Neural progenitor cell (in vitro differentiated cells): ENCODE data around the gene PRDM16.
"Not testable (repeated sequence)": the region's sequence is repeated elsewhere in the genome, so short reads cannot be mapped to it uniquely, and the experiment has no call there.

Source experiments
- CTCF ChIP-seq: fragments of 200-600 bp; sonication (generic); IDR thresholded peaks from 2 replicates; pipeline ENCODE4 v1.5.1; 2017; ENCODE audit warnings: antibody characterized with exemption, mild to moderate bottlenecking
- EZH2 ChIP-seq: fragments of 200-600 bp; sonication (generic); IDR thresholded peaks from 2 replicates; pipeline ENCODE4 v1.6.1; 2017; ENCODE audit warnings: antibody characterized with exemption, mild to moderate bottlenecking, moderate library complexity

GRCh38 chr1:3287095-3287494, 218.1 kb downstream of the PRDM16 start:
- TF ChIP-seq CTCF, EZH2: not testable (repeated sequence)
